ENCODE results near the gene RTN1. TPM values are rescaled to one million over a fixed set of nuclear protein-coding genes. Genes with fewer than 3 reads are reported as not detected.

RTN1 gene
- total RNA-seq, 6 experiments from 2014 or later: 0.37 to 1.9 (median 0.53) TPM

GRCh38 chr14:59846595-59846994 lies 24.0 kb downstream of the RTN1 start:
- Histone ChIP-seq H3K27me3 (no peaks in the 10 kb centered on the region), H3K36me3 (no peaks in the 10 kb centered on the region), H3K4me3 (no peak overlapping the region), H3K4me1 (peaks cover 0 to 20% (median 1%) of the 10 kb centered on the region in 4 donors), H3K27ac (no peak overlapping the region), H3K9me3 (no peaks in the 10 kb centered on the region)
- TF ChIP-seq POLR2A (IDR thresholded peaks at IDR 0.05): no peak
- TF ChIP-seq CTCF (IDR thresholded peaks at IDR 0.05): no peak
- ATAC-seq (peak in 1 of 4 donors; percentile 22), DNase-seq (no peak)
- intact Hi-C loops (cut with DNase I): no loop called here
- WGBS (ENCODE audit: insufficient coverage, low coverage, low lambda C conversion rate, missing lambda C conversion rate): 30% methylated on average over 2 of the region's 2 CpGs

GRCh38 chr14:59845245-59845644 lies 25.3 kb downstream of the RTN1 start:
- ATAC-seq (no peak), DNase-seq (no peak)
- WGBS (ENCODE audit: insufficient coverage, low coverage, low lambda C conversion rate, missing lambda C conversion rate): 71% methylated on average over 3 of the region's 3 CpGs
- Histone ChIP-seq H3K36me3 (no peaks in the 10 kb centered on the region), H3K9me3 (no peaks in the 10 kb centered on the region), H3K27ac (no peak overlapping the region), H3K27me3 (no peaks in the 10 kb centered on the region), H3K4me3 (no peak overlapping the region), H3K4me1 (peaks cover 0 to 20% (median 1%) of the 10 kb centered on the region in 4 donors)
- TF ChIP-seq POLR2A (IDR thresholded peaks at IDR 0.05) (no peak), CTCF (IDR thresholded peaks at IDR 0.05) (no peak)
- intact Hi-C loops (cut with DNase I): no loop called here

GRCh38 chr14:59844186-59844812 lies 26.3 kb downstream of the RTN1 start:
- H3K36me3 ChIP-seq: no peaks in the 10 kb centered on the region
- TF ChIP-seq CTCF (IDR thresholded peaks at IDR 0.05) (no peak), POLR2A (IDR thresholded peaks at IDR 0.05) (no peak)
- no peaks in the 10 kb centered on the region for H3K27me3 ChIP-seq
- no peak for DNase-seq
- no peak overlapping the region for H3K27ac ChIP-seq
- no peak overlapping the region for H3K4me3 ChIP-seq
- peak in 3 of 4 donors; percentile 40 to 79 (median 52) for ATAC-seq
- H3K9me3 ChIP-seq: no peaks in the 10 kb centered on the region
- intact Hi-C loops (cut with DNase I): no loop called here
- 70% methylated on average over 8 of the region's 8 CpGs for WGBS (ENCODE audit: insufficient coverage, low coverage, low lambda C conversion rate, missing lambda C conversion rate)
- peaks cover 0 to 20% (median 1%) of the 10 kb centered on the region in 4 donors for H3K4me1 ChIP-seq

- intact Hi-C loops (cut with DNase I): no loop called here
- Histone ChIP-seq H3K27me3 (no peaks in the 10 kb centered on the region), H3K4me3 (no peak overlapping the region), H3K27ac (no peak overlapping the region), H3K9me3 (no peaks in the 10 kb centered on the region), H3K4me1 (no peaks in the 10 kb centered on the region), H3K36me3 (no peaks in the 10 kb centered on the region)
- DNase-seq (no peak), ATAC-seq (no peak)
- TF ChIP-seq CTCF (IDR thresholded peaks at IDR 0.05) (no peak), POLR2A (IDR thresholded peaks at IDR 0.05) (no peak)
- WGBS (ENCODE audit: insufficient coverage, low coverage, low lambda C conversion rate, missing lambda C conversion rate): 38% methylated on average over 3 of the region's 3 CpGs
Measured at GRCh38 chr14:59836116-59836515, 34.5 kb downstream of the RTN1 start.
